ENCODE measurements around the gene NRBP1. TPM values are rescaled to one million over a fixed set of nuclear protein-coding genes. Genes with fewer than 3 reads are reported as not detected.

The NRBP1 gene
- total and polyA plus RNA-seq, 4 donors = 34.3 to 56.9 (median 46.0) TPM

- 94% methylated on average over 10 of the region's 10 CpGs for WGBS
- no peak overlapping the region for H3K4me3 ChIP-seq (ENCODE audit: low read depth in 1 of 3, low read length in 3 of 3)
These were observed 46.8 kb upstream of the NRBP1 start for GRCh38 chr2:27381577-27382181.

GRCh38 chr2:27390822-27391679 is 37.4 kb upstream of the NRBP1 start:
- no peaks in the 10 kb centered on the region for H3K4me1 ChIP-seq (ENCODE audit: control insufficient read depth in 4 of 4, insufficient read depth in 4 of 4, low read length in 3 of 4)
- H3K27me3 ChIP-seq (ENCODE audit: control insufficient read depth in 4 of 4, insufficient read depth in 4 of 4, low read length in 3 of 4) = no peaks in the 10 kb centered on the region
- H3K9ac ChIP-seq (ENCODE audit: low read depth in 1 of 2, low read length in 2 of 2) = no peak overlapping the region
- TF ChIP-seq TAF1 (conservative IDR thresholded peaks at IDR 0.05) (no peak), JUND (IDR thresholded peaks at IDR 0.05) (no peak), RXRA (IDR thresholded peaks at IDR 0.05) (no peak)
- 94% methylated on average over 9 of the region's 9 CpGs for WGBS
- peaks cover 0 to 7% (median 2%) of the 10 kb centered on the region in 4 donors for H3K36me3 ChIP-seq (ENCODE audit: control insufficient read depth in 4 of 4, insufficient read depth in 3 of 4, low read depth in 1 of 4, low read length in 3 of 4)
- no peak overlapping the region for H3K27ac ChIP-seq (ENCODE audit: low read depth in 1 of 2, low read length in 2 of 2)
- no peaks in the 10 kb centered on the region for H3K9me3 ChIP-seq (ENCODE audit: control insufficient read depth in 4 of 4, low read length in 3 of 4)
- H3K4me3 ChIP-seq (ENCODE audit: low read depth in 1 of 3, low read length in 3 of 3) = no peak overlapping the region
- DNase-seq (ENCODE audit: low spot score) = no peak

More at GRCh38 chr2:27381577-27382181, 46.8 kb upstream of the NRBP1 start:
- H3K27me3 ChIP-seq (ENCODE audit: control insufficient read depth in 4 of 4, insufficient read depth in 4 of 4, low read length in 3 of 4) = no peaks in the 10 kb centered on the region
- H3K36me3 ChIP-seq (ENCODE audit: control insufficient read depth in 4 of 4, insufficient read depth in 3 of 4, low read depth in 1 of 4, low read length in 3 of 4) = peaks cover 6 to 46% (median 22%) of the 10 kb centered on the region in 4 donors
- peak overlapping the region in 1 of 2 donors; percentile 94 for H3K27ac ChIP-seq (ENCODE audit: low read depth in 1 of 2, low read length in 2 of 2)
- peaks cover 7 to 41% (median 35%) of the 10 kb centered on the region in 4 donors for H3K4me1 ChIP-seq (ENCODE audit: control insufficient read depth in 4 of 4, insufficient read depth in 4 of 4, low read length in 3 of 4)
- no peaks in the 10 kb centered on the region for H3K9me3 ChIP-seq (ENCODE audit: control insufficient read depth in 4 of 4, low read length in 3 of 4)
- no peak for DNase-seq (ENCODE audit: low spot score)
- TF ChIP-seq FOXA1 (IDR thresholded peaks at IDR 0.05) (no peak), GABPA (IDR thresholded peaks at IDR 0.05 in 1 of 2, conservative IDR thresholded peaks at IDR 0.05 in 1 of 2) (no peak), REST (IDR thresholded peaks at IDR 0.05) (no peak), ATF3 (IDR thresholded peaks at IDR 0.05) (no peak), MAX (IDR thresholded peaks at IDR 0.05) (no peak), HNF4G (IDR thresholded peaks at IDR 0.05) (no peak), EGR1 (IDR thresholded peaks at IDR 0.05; ENCODE audit: low read depth in 2 of 2) (no peak), RXRA (IDR thresholded peaks at IDR 0.05) (no peak)
- H3K9ac ChIP-seq (ENCODE audit: low read depth in 1 of 2, low read length in 2 of 2) = no peak overlapping the region

- WGBS = 98% methylated on average over 33 of the region's 33 CpGs
- no peaks in the 10 kb centered on the region for H3K4me1 ChIP-seq (ENCODE audit: control insufficient read depth in 4 of 4, insufficient read depth in 4 of 4, low read length in 3 of 4)
- no peak for TF ChIP-seq MAX (IDR thresholded peaks at IDR 0.05)
- TF ChIP-seq CTCF (IDR thresholded peaks at IDR 0.05; ENCODE audit: low read depth, low read length, missing input control) = no peak
- no peak for TF ChIP-seq REST (IDR thresholded peaks at IDR 0.05)
- TF ChIP-seq EGR1 (IDR thresholded peaks at IDR 0.05; ENCODE audit: low read depth in 2 of 2) = no peak
- no peak for TF ChIP-seq ATF3 (IDR thresholded peaks at IDR 0.05)
- no peak for TF ChIP-seq SP1 (IDR thresholded peaks at IDR 0.05)
- TF ChIP-seq NR2F2 (IDR thresholded peaks at IDR 0.05) = no peak
- TF ChIP-seq GABPA (IDR thresholded peaks at IDR 0.05 in 1 of 2, conservative IDR thresholded peaks at IDR 0.05 in 1 of 2) = no peak
- TF ChIP-seq HNF4A (conservative IDR thresholded peaks at IDR 0.05) = no peak
- no peak for TF ChIP-seq FOXA1 (IDR thresholded peaks at IDR 0.05)
These were observed 35.2 kb upstream of the NRBP1 start for GRCh38 chr2:27393225-27393624.

More at GRCh38 chr2:27393225-27393624, 35.2 kb upstream of the NRBP1 start:
- H3K9ac ChIP-seq (ENCODE audit: low read depth in 1 of 2, low read length in 2 of 2) = no peak overlapping the region
- H3K27ac ChIP-seq (ENCODE audit: low read depth in 1 of 2, low read length in 2 of 2) = no peak overlapping the region
- no peaks in the 10 kb centered on the region for H3K27me3 ChIP-seq (ENCODE audit: control insufficient read depth in 4 of 4, insufficient read depth in 4 of 4, low read length in 3 of 4)
- peaks cover 0 to 7% (median 2%) of the 10 kb centered on the region in 4 donors for H3K36me3 ChIP-seq (ENCODE audit: control insufficient read depth in 4 of 4, insufficient read depth in 3 of 4, low read depth in 1 of 4, low read length in 3 of 4)
- H3K9me3 ChIP-seq (ENCODE audit: control insufficient read depth in 4 of 4, low read length in 3 of 4) = no peaks in the 10 kb centered on the region
- no peak for DNase-seq (ENCODE audit: low spot score)
- H3K4me3 ChIP-seq (ENCODE audit: low read depth in 1 of 3, low read length in 3 of 3) = no peak overlapping the region

Data from liver (tissue), 9 donors.